Endothelial cell of coronary artery (primary cell): ENCODE results near the gene SETDB2. TPM values are rescaled to one million over a fixed set of nuclear protein-coding genes. Genes with fewer than 3 reads are reported as not detected.

ENCODE experiments used
- total RNA-seq: library from RNA; depleted of rRNA; stranded (reverse); fragments of >200 nt; gene quantifications from 2 replicates; pipeline ENCODE4 v1.2.3, GENCODE V29; 2014

The SETDB2 gene
- 3.1 and 4.0 TPM in 2 replicates for total RNA-seq

GRCh38 chr13:49443704-49444523, at the start of gene SETDB2, which contains the start of gene CAB39L:
TSS of gene SETDB2 (plus strand) at chr13:49444274. CDS start at chr13:49451894, 7,620 bp downstream.
TSS of gene CAB39L (minus strand) at chr13:49444064. CDS start at chr13:49382910, 61,154 bp downstream.

GRCh38 chr13:49495783-49496762, 52.0 kb downstream of the SETDB2 start, which contains the start of gene PHF11:
TSS of gene PHF11 (plus strand) at chr13:49495953. CDS start at chr13:49496002, 49 bp downstream.

Other genes with a start within 250 kb of the SETDB2 start
- not detected in 2 replicates for gene MLNR, start 223.9 kb upstream of the SETDB2 start, total RNA-seq
- gene CDADC1, start 196.3 kb upstream of the SETDB2 start, total RNA-seq = 2.4 and 4.6 TPM in 2 replicates
- gene CAB39L, start 210 bp upstream of the SETDB2 start, total RNA-seq = 4.4 and 6.7 TPM in 2 replicates
- gene PHF11, start 51.7 kb downstream of the SETDB2 start, total RNA-seq = 6.6 and 7.2 TPM in 2 replicates
- gene RCBTB1, start 141.3 kb downstream of the SETDB2 start, total RNA-seq = 15.7 and 20.2 TPM in 2 replicates
- gene ARL11, start 184.2 kb downstream of the SETDB2 start, total RNA-seq = 0.09 TPM in 2 replicates
- gene EBPL, start 247.2 kb downstream of the SETDB2 start, total RNA-seq = 40.9 and 89.0 TPM in 2 replicates